ENCODE data around the gene XYLT1. TPM values are rescaled to one million over a fixed set of nuclear protein-coding genes. Genes with fewer than 3 reads are reported as not detected.

The XYLT1 gene
- total and polyA plus RNA-seq, 9 of the 15 experiments (the other 6 are each of a cell fraction or from before 2014, with no cell fraction given) = 0.03 to 0.09 (median 0.08) TPM; not detected in 6

DNA sequence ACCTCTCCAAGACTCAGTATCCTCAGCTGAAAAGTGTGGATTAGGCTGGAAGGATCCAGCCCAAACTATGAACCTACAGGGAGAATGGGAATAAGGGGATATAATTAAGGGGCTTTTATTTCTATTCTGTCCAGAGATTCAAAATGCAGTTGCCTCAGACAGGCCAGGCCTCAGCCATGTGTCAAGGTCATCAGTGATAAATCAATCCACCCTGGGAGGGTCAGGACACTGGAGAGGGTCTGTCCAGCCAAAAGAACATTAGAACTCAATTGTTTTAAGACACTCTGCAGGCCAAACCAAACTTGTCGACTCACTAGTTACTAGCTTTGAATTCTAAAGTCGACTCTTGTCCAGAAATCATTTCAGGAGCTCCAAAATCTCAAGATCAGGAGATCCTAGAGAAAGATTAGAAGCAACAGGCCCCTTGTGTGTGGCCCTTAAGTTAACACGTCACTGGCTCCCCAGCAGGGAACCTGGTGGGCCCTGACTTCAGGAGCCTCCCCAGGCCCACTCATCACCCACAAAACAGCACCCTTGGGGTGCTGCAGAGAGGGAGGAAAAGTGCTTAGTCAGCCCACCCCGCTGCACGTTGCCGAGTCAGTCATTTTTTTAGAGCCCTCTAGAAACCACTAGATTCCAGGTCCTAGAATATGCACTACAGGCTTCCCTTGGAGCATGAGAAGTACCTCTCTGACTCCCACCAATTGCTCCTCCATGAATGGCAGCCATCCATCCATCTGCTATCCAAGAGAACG lies 156.8 kb downstream of the XYLT1 start:
- Histone ChIP-seq H3K79me2 (ENCODE audit: control insufficient read depth, insufficient read depth, low read length) (no peaks in the 10 kb centered on the region), H3K9me3 (replicated peaks; ENCODE audit: control insufficient read depth, insufficient read depth, low read depth, low read length) (no peaks in the 10 kb centered on the region), H4K20me1 (replicated peaks; ENCODE audit: control insufficient read depth, insufficient read depth, low read length) (no peaks in the 10 kb centered on the region), H3K4me1 (replicated peaks in 1 of 2; ENCODE audit: control insufficient read depth in 2 of 2, insufficient read depth in 2 of 2, low read length in 2 of 2) (no peaks in the 10 kb centered on the region), H3K9me1 (ENCODE audit: control insufficient read depth, insufficient read depth, low read length) (no peaks in the 10 kb centered on the region), H2AFZ (ENCODE audit: low read depth, low read length) (no peak overlapping the region), H3K27ac (ENCODE audit: extremely low read depth, low read depth, low read length) (no peak overlapping the region), H3K4me3 (no peak overlapping the region), H3K4me2 (ENCODE audit: insufficient read depth, low read length) (no peak overlapping the region), H3K27me3 (ENCODE audit: control insufficient read depth in 2 of 2, insufficient read depth in 2 of 2, low read length in 2 of 2) (peaks cover 0 to 43% of the 10 kb centered on the region in 2 experiments; a peak in 3 of 5 replicates), H3K36me3 (ENCODE audit: control insufficient read depth, insufficient read depth, low read length) (no peaks in the 10 kb centered on the region), H3K9ac (ENCODE audit: insufficient read depth in 1 of 2, low read depth in 2 of 2, low read length in 2 of 2) (no peak overlapping the region)
- WGBS (ENCODE audit: insufficient coverage, low coverage, missing lambda C conversion rate) = 0% methylated on average over 7 of the region's 7 CpGs
- ATAC-seq = no peak
- no TSS peak for BruUV-seq (replicated peaks)
- TF ChIP-seq C11orf30 (IDR thresholded peaks at IDR 0.05; ENCODE audit: low read depth) (peak; percentile 49; the same call in 1 of the 2 replicates), CBFB (CRISPR knock-in tag; IDR thresholded peaks at IDR 0.05) (no peak), MAFG (tag; conservative IDR thresholded peaks at IDR 0.05) (peak; percentile 64), ZNF316 (IDR thresholded peaks at IDR 0.05) (peak; percentile 68), NFE2 (IDR thresholded peaks at IDR 0.05; ENCODE audit: low read depth) (0 out of 2 replicates have a peak, but pooled peaks have one; percentile 10)
- no peak for FAIRE-seq
- in situ Hi-C loops (cut with MboI) (no loop called here), intact Hi-C loops (cut with micrococcal nuclease) (no loop called here)
- CTCF ChIA-PET (ENCODE audit: low intra/inter-chr PET ratio) = no interaction called here
- POLR2A ChIA-PET = interaction anchor here (0.6 to 1.1 kb wide), 5 partner anchors 9 to 632 kb away, joined by 3 to 4 read pairs (median 4); no protein-coding TSS in a partner anchor
- DNase-seq (ENCODE audit: extremely low read depth in 1 of 4, low spot score in 3 of 4) = no peak

DNA sequence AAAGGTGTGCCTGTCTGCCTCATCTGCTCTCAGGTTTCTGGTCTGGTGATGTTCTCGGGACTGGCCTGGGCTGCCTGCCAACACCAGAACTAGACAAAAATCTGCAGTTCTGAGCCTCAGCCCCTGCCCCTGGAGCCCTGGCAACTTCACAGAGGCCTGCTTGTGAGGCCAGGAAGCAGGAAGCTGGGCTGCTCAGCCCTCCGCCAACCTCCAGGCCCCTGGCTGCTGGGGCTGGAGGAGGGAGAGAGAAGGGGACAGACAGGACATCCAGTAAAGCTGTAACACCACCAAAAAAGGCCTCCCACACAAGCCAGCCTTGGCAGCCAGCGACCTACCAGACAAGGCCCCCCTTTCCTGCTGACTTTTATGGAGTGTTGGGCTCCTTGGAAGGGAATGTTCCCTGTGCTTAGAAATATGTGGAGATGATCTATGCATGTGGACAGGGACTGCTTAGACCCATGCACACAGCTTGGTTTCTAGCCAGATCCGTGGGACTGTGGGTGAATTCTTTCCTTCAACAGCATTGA lies 157.6 kb downstream of the XYLT1 start:
- H3K4me3 ChIP-seq = no peak overlapping the region
- no peak overlapping the region for H3K27ac ChIP-seq (ENCODE audit: extremely low read depth, low read depth, low read length)
- no peaks in the 10 kb centered on the region for H3K9me1 ChIP-seq (ENCODE audit: control insufficient read depth, insufficient read depth, low read length)
- in situ Hi-C loops (cut with MboI) (no loop called here), intact Hi-C loops (cut with micrococcal nuclease) (no loop called here)
- no peaks in the 10 kb centered on the region for H4K20me1 ChIP-seq (replicated peaks; ENCODE audit: control insufficient read depth, insufficient read depth, low read length)
- no peaks in the 10 kb centered on the region for H3K9me3 ChIP-seq (replicated peaks; ENCODE audit: control insufficient read depth, insufficient read depth, low read depth, low read length)
- no peak for ATAC-seq
- no TSS peak for BruUV-seq (replicated peaks)
- H3K4me1 ChIP-seq (replicated peaks in 1 of 2; ENCODE audit: control insufficient read depth in 2 of 2, insufficient read depth in 2 of 2, low read length in 2 of 2) = no peaks in the 10 kb centered on the region
- FAIRE-seq = no peak
- no peak overlapping the region for H3K9ac ChIP-seq (ENCODE audit: insufficient read depth in 1 of 2, low read depth in 2 of 2, low read length in 2 of 2)
- H3K27me3 ChIP-seq (ENCODE audit: control insufficient read depth in 2 of 2, insufficient read depth in 2 of 2, low read length in 2 of 2) = peaks cover 0 to 43% of the 10 kb centered on the region in 2 experiments; a peak in 3 of 5 replicates
- no peaks in the 10 kb centered on the region for H3K36me3 ChIP-seq (ENCODE audit: control insufficient read depth, insufficient read depth, low read length)
- no peak overlapping the region for H2AFZ ChIP-seq (ENCODE audit: low read depth, low read length)
- ChIA-PET POLR2A (interaction anchor here (0.6 kb wide), 1 partner anchor 12 kb away, joined by 3 read pairs; no protein-coding TSS in a partner anchor), CTCF (ENCODE audit: low intra/inter-chr PET ratio) (no interaction called here)
- WGBS (ENCODE audit: insufficient coverage, low coverage, missing lambda C conversion rate) = 0% methylated on average over 4 of the region's 4 CpGs
- DNase-seq (ENCODE audit: extremely low read depth in 1 of 4, low spot score in 3 of 4) = no peak
- no peaks in the 10 kb centered on the region for H3K79me2 ChIP-seq (ENCODE audit: control insufficient read depth, insufficient read depth, low read length)
- H3K4me2 ChIP-seq (ENCODE audit: insufficient read depth, low read length) = no peak overlapping the region
- TF ChIP-seq ZNF165 (CRISPR knock-in tag; IDR thresholded peaks at IDR 0.05; ENCODE audit: borderline replicate concordance) (no peak), ZNF212 (CRISPR knock-in tag; IDR thresholded peaks at IDR 0.05) (no peak), SMARCA4 (IDR thresholded peaks at IDR 0.05) (no peak), ZC3H11A (IDR thresholded peaks at IDR 0.05; ENCODE audit: low read depth, low read length) (no peak), USF1 (CRISPR knock-in tag; IDR thresholded peaks at IDR 0.05) (no peak), PURB (CRISPR knock-in tag; IDR thresholded peaks at IDR 0.05; ENCODE audit: low read depth) (no peak)
- TF ChIP-seq, protein P1, sequence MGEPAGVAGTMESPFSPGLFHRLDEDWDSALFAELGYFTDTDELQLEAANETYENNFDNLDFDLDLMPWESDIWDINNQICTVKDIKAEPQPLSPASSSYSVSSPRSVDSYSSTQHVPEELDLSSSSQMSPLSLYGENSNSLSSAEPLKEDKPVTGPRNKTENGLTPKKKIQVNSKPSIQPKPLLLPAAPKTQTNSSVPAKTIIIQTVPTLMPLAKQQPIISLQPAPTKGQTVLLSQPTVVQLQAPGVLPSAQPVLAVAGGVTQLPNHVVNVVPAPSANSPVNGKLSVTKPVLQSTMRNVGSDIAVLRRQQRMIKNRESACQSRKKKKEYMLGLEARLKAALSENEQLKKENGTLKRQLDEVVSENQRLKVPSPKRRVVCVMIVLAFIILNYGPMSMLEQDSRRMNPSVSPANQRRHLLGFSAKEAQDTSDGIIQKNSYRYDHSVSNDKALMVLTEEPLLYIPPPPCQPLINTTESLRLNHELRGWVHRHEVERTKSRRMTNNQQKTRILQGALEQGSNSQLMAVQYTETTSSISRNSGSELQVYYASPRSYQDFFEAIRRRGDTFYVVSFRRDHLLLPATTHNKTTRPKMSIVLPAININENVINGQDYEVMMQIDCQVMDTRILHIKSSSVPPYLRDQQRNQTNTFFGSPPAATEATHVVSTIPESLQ (CRISPR knock-in tag; IDR thresholded peaks at IDR 0.05) = no peak
- TF ChIP-seq, protein P2, sequence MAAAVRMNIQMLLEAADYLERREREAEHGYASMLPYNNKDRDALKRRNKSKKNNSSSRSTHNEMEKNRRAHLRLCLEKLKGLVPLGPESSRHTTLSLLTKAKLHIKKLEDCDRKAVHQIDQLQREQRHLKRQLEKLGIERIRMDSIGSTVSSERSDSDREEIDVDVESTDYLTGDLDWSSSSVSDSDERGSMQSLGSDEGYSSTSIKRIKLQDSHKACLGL (CRISPR knock-in tag; IDR thresholded peaks at IDR 0.05; ENCODE audit: borderline replicate concordance, poor library complexity, severe bottlenecking) = no peak

All from K562 (cell line).